ENCODE measurements around the gene MUC5B. TPM values are rescaled to one million over a fixed set of nuclear protein-coding genes. Genes with fewer than 3 reads are reported as not detected.

The MUC5B gene
- total and polyA plus RNA-seq, 4 donors: 0.17 to 0.95 (median 0.50) TPM; not detected in 1

DNA sequence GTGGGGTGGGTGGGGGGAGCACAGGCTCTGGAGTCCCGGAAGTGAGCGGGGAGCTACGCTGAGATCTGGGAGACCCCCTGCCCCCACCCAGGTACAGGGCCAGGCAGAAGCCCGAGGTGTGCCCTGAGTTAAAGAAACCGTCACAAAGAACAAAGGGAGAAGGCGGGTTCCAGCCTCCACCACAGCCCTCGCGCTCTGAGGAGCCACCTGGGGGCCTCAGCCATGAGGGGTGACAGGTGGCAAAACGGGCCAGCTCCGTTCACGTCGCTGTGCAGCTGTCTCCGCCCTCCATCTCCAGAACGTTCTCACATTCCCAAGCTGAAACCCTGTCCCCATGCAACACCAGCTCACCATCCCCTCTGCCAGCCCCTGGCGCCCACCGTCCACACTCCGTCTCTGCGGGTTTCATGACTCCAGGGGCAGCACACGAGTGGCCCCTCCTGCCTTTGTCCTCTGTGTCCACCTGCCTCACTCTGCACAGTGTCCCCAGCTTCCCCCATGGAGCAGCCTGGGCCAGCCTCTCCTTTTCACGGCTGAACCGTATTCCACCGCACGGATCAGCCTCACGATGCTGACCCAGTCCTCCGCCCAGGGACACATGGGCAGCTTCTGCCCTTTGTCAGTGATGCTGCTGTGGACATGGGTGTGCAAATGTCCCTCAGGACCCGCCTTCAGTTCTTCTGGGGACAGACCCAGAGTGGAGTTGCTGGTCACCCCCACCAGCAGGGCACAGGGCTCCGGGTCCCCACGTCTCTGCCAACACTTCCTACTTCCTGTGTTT lies 1.7 kb upstream of the MUC5B start:
- Histone ChIP-seq H3K36me3 (ENCODE audit: control insufficient read depth in 4 of 4, insufficient read depth in 3 of 4, low read depth in 1 of 4, low read length in 3 of 4) (no peaks in the 10 kb centered on the region), H3K27me3 (ENCODE audit: control insufficient read depth in 4 of 4, insufficient read depth in 4 of 4, low read length in 3 of 4) (peaks cover 0 to 6% (median 1%) of the 10 kb centered on the region in 4 donors), H3K9ac (ENCODE audit: low read depth in 1 of 2, low read length in 2 of 2) (no peak overlapping the region), H3K27ac (ENCODE audit: low read depth in 1 of 2, low read length in 2 of 2) (no peak overlapping the region), H3K4me3 (ENCODE audit: low read depth in 1 of 3, low read length in 3 of 3) (no peak overlapping the region), H3K4me1 (ENCODE audit: control insufficient read depth in 4 of 4, insufficient read depth in 4 of 4, low read length in 3 of 4) (no peaks in the 10 kb centered on the region), H3K9me3 (ENCODE audit: control insufficient read depth in 4 of 4, low read length in 3 of 4) (no peaks in the 10 kb centered on the region)
- WGBS: 61% methylated on average over 28 of the region's 28 CpGs
- DNase-seq (ENCODE audit: low spot score): no peak
- TF ChIP-seq JUND (IDR thresholded peaks at IDR 0.05) (no peak), REST (IDR thresholded peaks at IDR 0.05) (no peak), MAX (IDR thresholded peaks at IDR 0.05) (no peak), FOXA2 (IDR thresholded peaks at IDR 0.05) (no peak), TAF1 (conservative IDR thresholded peaks at IDR 0.05) (no peak), NR2F2 (IDR thresholded peaks at IDR 0.05) (no peak), HNF4G (IDR thresholded peaks at IDR 0.05) (no peak), YY1 (IDR thresholded peaks at IDR 0.05) (no peak), HNF4A (conservative IDR thresholded peaks at IDR 0.05) (no peak), RXRA (IDR thresholded peaks at IDR 0.05) (no peak), SP1 (IDR thresholded peaks at IDR 0.05) (no peak), CTCF (IDR thresholded peaks at IDR 0.05; ENCODE audit: low read depth, low read length, missing input control) (no peak), RAD21 (IDR thresholded peaks at IDR 0.05) (no peak)
- TF ChIP-seq, protein P1, sequence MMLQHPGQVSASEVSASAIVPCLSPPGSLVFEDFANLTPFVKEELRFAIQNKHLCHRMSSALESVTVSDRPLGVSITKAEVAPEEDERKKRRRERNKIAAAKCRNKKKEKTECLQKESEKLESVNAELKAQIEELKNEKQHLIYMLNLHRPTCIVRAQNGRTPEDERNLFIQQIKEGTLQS (IDR thresholded peaks at IDR 0.05): no peak

DNA sequence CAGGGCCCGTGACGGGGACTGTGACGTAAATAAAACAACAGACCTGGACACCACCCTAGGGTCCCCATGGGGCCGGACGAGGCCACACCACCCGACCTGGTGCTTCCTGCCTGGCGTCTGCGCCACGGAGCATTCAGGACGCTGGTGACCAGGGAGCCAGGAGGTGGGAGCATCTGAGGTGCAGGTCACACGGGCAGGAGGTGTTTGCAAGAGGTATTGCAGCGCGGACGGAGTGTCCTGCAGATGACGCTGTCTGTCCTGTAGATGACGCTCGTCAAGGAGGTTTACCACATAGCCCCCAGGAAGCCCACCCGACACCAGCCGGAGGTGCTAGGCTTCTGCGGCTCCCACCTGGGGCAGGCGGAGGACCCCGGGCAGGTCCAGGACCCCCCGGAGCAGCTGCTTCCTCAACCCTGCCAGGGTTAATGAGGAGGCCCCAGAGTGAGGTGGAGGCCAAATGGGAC lies 986 bp upstream of the MUC5B start:
- no peak for DNase-seq (ENCODE audit: low spot score)
- 83% methylated on average over 23 of the region's 23 CpGs for WGBS
- TF ChIP-seq SP1 (IDR thresholded peaks at IDR 0.05): no peak
- Histone ChIP-seq H3K9me3 (ENCODE audit: control insufficient read depth in 4 of 4, low read length in 3 of 4) (no peaks in the 10 kb centered on the region), H3K27ac (ENCODE audit: low read depth in 1 of 2, low read length in 2 of 2) (no peak overlapping the region), H3K9ac (ENCODE audit: low read depth in 1 of 2, low read length in 2 of 2) (no peak overlapping the region), H3K27me3 (ENCODE audit: control insufficient read depth in 4 of 4, insufficient read depth in 4 of 4, low read length in 3 of 4) (peaks cover 0 to 6% (median 1%) of the 10 kb centered on the region in 4 donors), H3K4me1 (ENCODE audit: control insufficient read depth in 4 of 4, insufficient read depth in 4 of 4, low read length in 3 of 4) (no peaks in the 10 kb centered on the region), H3K4me3 (ENCODE audit: low read depth in 1 of 3, low read length in 3 of 3) (no peak overlapping the region), H3K36me3 (ENCODE audit: control insufficient read depth in 4 of 4, insufficient read depth in 3 of 4, low read depth in 1 of 4, low read length in 3 of 4) (no peaks in the 10 kb centered on the region)

All from liver (tissue), 9 donors.